ENCODE data around the gene TOX2.

DNA sequence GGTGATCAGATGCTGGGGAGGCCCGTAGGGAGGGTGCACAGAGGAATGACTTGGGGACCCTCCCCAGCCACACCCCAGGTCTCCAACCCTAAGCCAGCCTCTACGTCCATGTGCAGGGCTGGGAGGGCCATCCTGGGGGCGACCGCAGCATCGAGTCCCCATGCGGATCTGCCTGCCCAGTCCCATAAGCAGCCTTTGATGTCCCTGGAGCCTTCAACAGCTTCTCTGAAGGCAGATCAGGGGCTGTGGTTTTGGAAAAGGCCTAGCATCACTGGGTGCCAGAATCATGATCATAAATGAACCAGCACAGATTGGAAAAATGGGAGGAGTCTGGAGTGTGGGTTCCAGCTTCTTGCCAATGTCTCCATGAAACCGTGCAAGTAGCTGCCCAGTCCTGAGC, 22.9 kb downstream of the TOX2 start:
- no peak for TF ChIP-seq POLR2A (IDR thresholded peaks at IDR 0.05)
- TF ChIP-seq, protein P1, sequence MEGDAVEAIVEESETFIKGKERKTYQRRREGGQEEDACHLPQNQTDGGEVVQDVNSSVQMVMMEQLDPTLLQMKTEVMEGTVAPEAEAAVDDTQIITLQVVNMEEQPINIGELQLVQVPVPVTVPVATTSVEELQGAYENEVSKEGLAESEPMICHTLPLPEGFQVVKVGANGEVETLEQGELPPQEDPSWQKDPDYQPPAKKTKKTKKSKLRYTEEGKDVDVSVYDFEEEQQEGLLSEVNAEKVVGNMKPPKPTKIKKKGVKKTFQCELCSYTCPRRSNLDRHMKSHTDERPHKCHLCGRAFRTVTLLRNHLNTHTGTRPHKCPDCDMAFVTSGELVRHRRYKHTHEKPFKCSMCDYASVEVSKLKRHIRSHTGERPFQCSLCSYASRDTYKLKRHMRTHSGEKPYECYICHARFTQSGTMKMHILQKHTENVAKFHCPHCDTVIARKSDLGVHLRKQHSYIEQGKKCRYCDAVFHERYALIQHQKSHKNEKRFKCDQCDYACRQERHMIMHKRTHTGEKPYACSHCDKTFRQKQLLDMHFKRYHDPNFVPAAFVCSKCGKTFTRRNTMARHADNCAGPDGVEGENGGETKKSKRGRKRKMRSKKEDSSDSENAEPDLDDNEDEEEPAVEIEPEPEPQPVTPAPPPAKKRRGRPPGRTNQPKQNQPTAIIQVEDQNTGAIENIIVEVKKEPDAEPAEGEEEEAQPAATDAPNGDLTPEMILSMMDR (IDR thresholded peaks at IDR 0.05) = no peak
- no peak for TF ChIP-seq POLR2AphosphoS5 (IDR thresholded peaks at IDR 0.05)
- TF ChIP-seq EP300 (IDR thresholded peaks at IDR 0.05) = no peak
